GM12878 (cell line): ENCODE results near the gene ERBB3. TPM values are rescaled to one million over a fixed set of nuclear protein-coding genes. Genes with fewer than 3 reads are reported as not detected.

Experiments used
- ATAC-seq: fragments of 200-7000 bp; cut with Tn5 transposase; 3 replicates; pipeline ENCODE4 v1.9.1; 2020; ENCODE audit warnings: mild to moderate bottlenecking, moderate library complexity
- BruUV-seq: library from RNA; stranded (reverse); fragments of 400-500 nt; replicated peaks from 2 replicates; lab custom pipeline; 2021; lab: Mats Ljungman, UMichigan
- CTCF ChIA-PET: fragments of 300-600 bp; sonication (Branson Sonifier 250); formaldehyde crosslinking; extraction: SDS; loops from one replicate; lab custom pipeline; 2021; ENCODE audit warnings: inconsistent platforms; lab: Yijun Ruan, JAX
- POLR2A ChIA-PET: fragments of 350-600 bp; formaldehyde crosslinking; extraction: SDS; loops from one replicate; lab custom pipeline; 2021; ENCODE audit warnings: inconsistent platforms; lab: Charles Lee
- RAD21 ChIA-PET: fragments of 300-600 bp; sonication (Branson Sonifier 250); formaldehyde crosslinking; loops from one replicate; lab custom pipeline; 2023; ENCODE audit warnings: antibody characterized with exemption; ENCODE audit not compliant: unreplicated experiment; lab: Charles Lee
- SMC1A ChIA-PET: fragments of 300-600 bp; sonication (Branson Sonifier 250); formaldehyde crosslinking; loops from one replicate; lab custom pipeline; 2023; ENCODE audit not compliant: unreplicated experiment, uncharacterized antibody; lab: Charles Lee
- DNase-seq: peaks from one replicate; pipeline ENCODE4 v3.0.0-alpha.2; 2011; ENCODE audit warnings: low read depth, low spot score
- FAIRE-seq: peaks from 3 replicates; lab custom pipeline; 2011; peaks lifted over from hg19 to GRCh38; lab: Jason Lieb, UNC
- H2AFZ ChIP-seq: 2 replicates; pipeline ENCODE4 v1.6.0; 2011; ENCODE audit warnings: low read depth, low read length, control low read depth; ENCODE audit not compliant: control insufficient read depth
- H3K27ac ChIP-seq: 2 replicates; pipeline ENCODE4 v1.5.1; 2011; ENCODE audit warnings: control low read depth; ENCODE audit not compliant: control insufficient read depth, insufficient read depth
- H3K27me3 ChIP-seq, 2 experiments: replicated peaks in 1 of 2; 2 replicates each; pipeline versions ENCODE4 v1.6.0 to v1.6.1; 2011; ENCODE audit warnings: low read length in 1 of 2; ENCODE audit not compliant: control insufficient read depth in 2 of 2, insufficient read depth in 2 of 2
- H3K36me3 ChIP-seq, 2 experiments: 2 replicates each; pipeline ENCODE4 v1.5.1; 2011; ENCODE audit warnings: low read length in 1 of 2; ENCODE audit not compliant: control insufficient read depth in 2 of 2, insufficient read depth in 2 of 2
- H3K4me1 ChIP-seq: 2 replicates; pipeline ENCODE4 v1.6.1; 2011; ENCODE audit warnings: mild to moderate bottlenecking, low read length, moderate library complexity, mixed read lengths; ENCODE audit not compliant: control insufficient read depth, insufficient read depth
- H3K4me2 ChIP-seq: 2 replicates; pipeline ENCODE4 v1.6.0; 2011; ENCODE audit warnings: control low read depth; ENCODE audit not compliant: control insufficient read depth, insufficient read depth
- H3K4me3 ChIP-seq: fragments of 200-600 bp; sonication (generic); 2 replicates; pipeline ENCODE4 v1.5.1; 2016
- H3K79me2 ChIP-seq: 2 replicates; pipeline ENCODE4 v1.6.0; 2011; ENCODE audit warnings: low read length; ENCODE audit not compliant: control insufficient read depth, insufficient read depth
- H3K9ac ChIP-seq: 2 replicates; pipeline ENCODE4 v1.8.0; 2011; ENCODE audit warnings: low read length, control low read depth, mixed read lengths; ENCODE audit not compliant: control insufficient read depth, insufficient read depth
- H3K9me3 ChIP-seq: replicated peaks from 3 replicates; pipeline ENCODE4 v1.5.1; 2011; ENCODE audit warnings: mild to moderate bottlenecking, low read length; ENCODE audit not compliant: control insufficient read depth, insufficient read depth
- H4K20me1 ChIP-seq: 2 replicates; pipeline ENCODE4 v1.6.0; 2011; ENCODE audit not compliant: control insufficient read depth, insufficient read depth
- FOS ChIP-seq: IDR thresholded peaks from 3 replicates; pipeline ENCODE4 v1.6.1; 2011; ENCODE audit warnings: borderline replicate concordance; ENCODE audit not compliant: insufficient read length; ENCODE audit errors: extremely low read depth
- ZBTB11 ChIP-seq: fragments of 450-650 bp; formaldehyde crosslinking; IDR thresholded peaks from 2 replicates; pipeline ENCODE4 v1.5.0; 2022; ENCODE audit warnings: mild to moderate bottlenecking, missing genetic modification characterization
- WGBS: methylation state at CpG from one replicate; pipeline ENCODE4 v1.1.6; 2016; ENCODE audit warnings: low lambda C conversion rate; ENCODE audit not compliant: insufficient replicate concordance, insufficient coverage; ENCODE audit errors: missing lambda C conversion rate; 5-methylcytosine and 5-hydroxymethylcytosine counted together
- in situ Hi-C: fragments of 300-500 bp; cut with MboI; formaldehyde crosslinking; loops from 9 replicates; pipeline ENCODE4 v1.14.3; 2018; ENCODE audit warnings: mixed read lengths
- intact Hi-C: fragments of 100-400 bp; cut with micrococcal nuclease; formaldehyde crosslinking; loops from one replicate; pipeline ENCODE4 v1.14.2; 2022; ENCODE audit not compliant: unreplicated experiment
- polyA plus RNA-seq, 11 experiments: library from polyadenylated mRNA; depleted of rRNA in 4 of 11; unstranded in 6 of 11; stranded (reverse) in 5 of 11; fragments of >200 nt; fragmentation: Nextera tagmentation in 4 of 11; fragmentation: Illumina TruSeq in 1 of 11; extraction: Ambion mirVana in 4 of 11; extraction: Trizol in 1 of 11; gene quantifications; 1 replicate in 1 of 11; 2 replicates in 10 of 11; pipeline versions ENCODE4 v1.2.1 to v1.2.3, GENCODE V29; 2011 to 2016; ENCODE audit warnings: inconsistent platforms in 2 of 11, missing spikeins in 2 of 11, low read depth in 1 of 11
- total RNA-seq, 4 experiments: library from RNA; depleted of rRNA in 3 of 4; stranded (reverse); fragments of >200 nt in 3 of 4; fragmentation: Illumina TruSeq in 1 of 4; extraction: Trizol in 1 of 4; gene quantifications; 2 replicates each; pipeline versions ENCODE4 v1.2.1 to v1.2.3, GENCODE V29; 2013 to 2021

ERBB3 gene
- total and polyA plus RNA-seq, 10 of the 15 experiments (the other 5 are each of a cell fraction or from before 2014, with no cell fraction given), result 0.03 to 0.72 (median 0.04) TPM; not detected in 5

DNA sequence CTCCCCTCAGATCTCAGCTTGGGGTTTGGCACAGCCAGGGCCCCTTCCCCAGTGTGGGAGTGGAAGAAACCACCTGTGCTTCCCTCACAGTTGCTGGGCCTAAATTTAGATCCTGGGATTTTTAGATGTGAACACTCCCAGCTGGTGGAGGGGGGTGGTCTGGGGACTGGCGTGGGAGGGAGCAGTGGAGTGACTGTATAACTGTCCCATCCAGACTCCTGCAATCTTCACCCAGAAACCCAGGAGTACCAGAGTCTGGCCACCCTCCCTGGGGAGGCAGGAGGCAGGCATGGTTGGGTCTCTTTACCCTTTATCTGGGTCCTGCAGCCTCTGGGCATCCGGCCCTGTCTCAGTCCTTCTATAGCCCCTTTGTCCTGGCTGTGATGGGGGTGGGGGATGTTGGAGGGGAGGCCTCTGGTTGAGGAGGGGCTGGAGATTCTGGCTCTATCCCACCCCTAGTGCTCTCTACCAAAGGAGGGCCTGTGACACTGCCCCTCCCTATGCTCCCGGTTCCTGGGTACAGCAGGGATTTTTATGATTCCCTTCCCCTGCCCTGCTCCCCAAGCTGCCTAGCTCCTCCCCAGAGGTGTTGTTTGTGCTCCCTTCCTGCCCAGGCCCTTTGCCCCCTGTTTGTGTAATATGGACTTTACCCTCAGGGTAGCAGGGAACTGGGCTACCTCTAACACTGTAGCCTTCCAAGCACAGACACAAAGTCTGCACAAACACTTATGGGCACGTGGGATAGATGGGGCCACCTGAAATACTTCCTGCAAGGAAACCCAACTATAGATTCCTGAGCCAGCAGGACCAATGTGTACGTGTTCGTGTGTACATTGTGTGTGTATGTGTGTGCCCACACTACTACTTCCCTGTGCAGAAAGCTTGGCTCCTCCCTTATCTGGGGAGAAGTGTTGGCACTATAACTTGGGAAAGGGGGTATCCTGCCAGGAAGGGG, 1.7 kb downstream of the ERBB3 start:
- CTCF ChIA-PET, result interaction anchor here (1.3 kb wide), 1 partner anchor 44 kb away, joined by 3 read pairs; no protein-coding TSS in a partner anchor
- FAIRE-seq, result no peak
- no peaks in the 10 kb centered on the region for H4K20me1 ChIP-seq
- intact Hi-C loops (loop anchor here (5.0 kb wide), 1 partner anchor 34 kb away; no protein-coding TSS in a partner anchor), in situ Hi-C loops (no loop called here)
- no peak for ATAC-seq
- no peaks in the 10 kb centered on the region for H3K36me3 ChIP-seq
- RAD21 ChIA-PET, result no interaction called here
- no TSS peak for BruUV-seq
- 28% methylated on average over 6 of the region's 6 CpGs for WGBS
- H3K9me3 ChIP-seq, result no peaks in the 10 kb centered on the region
- POLR2A ChIA-PET, result no interaction called here
- DNase-seq, result no peak
- H3K9ac ChIP-seq, result no peak overlapping the region
- peaks cover 9 to 15% of the 10 kb centered on the region in 2 experiments; a peak in 3 of 4 replicates for H3K27me3 ChIP-seq
- no peak overlapping the region for H3K4me3 ChIP-seq
- TF ChIP-seq ZBTB11 (CRISPR knock-in tag) (no peak), FOS (no peak)
- TF ChIP-seq, all 136 proteins: peak for 0
- H3K4me2 ChIP-seq, result no peak overlapping the region
- SMC1A ChIA-PET, result no interaction called here
- H3K27ac ChIP-seq, result no peak overlapping the region
- no peaks in the 10 kb centered on the region for H3K79me2 ChIP-seq
- no peaks in the 10 kb centered on the region for H3K4me1 ChIP-seq
- H2AFZ ChIP-seq, result no peak overlapping the region
